HG03354 (cell line): ENCODE measurements around the gene TMEM232.

ENCODE experiments used
- ATAC-seq: cut with Tn5 transposase; IDR thresholded peaks from one replicate; pipeline ENCODE4 v1.9.1; 2021; ENCODE audit warnings: mild to moderate bottlenecking; ENCODE audit not compliant: unreplicated experiment, poor library complexity, severe bottlenecking

TMEM232 gene

GRCh38 chr5:110638970-110639902 is 87.2 kb downstream of the TMEM232 start:
- ATAC-seq: no peak

GRCh38 chr5:110634475-110634874 is 92.0 kb downstream of the TMEM232 start:
- no peak for ATAC-seq

- no peak for ATAC-seq
Observed at GRCh38 chr5:110631236-110631635, 95.2 kb downstream of the TMEM232 start.

- no peak for ATAC-seq
Observed at GRCh38 chr5:110630350-110630749, 96.1 kb downstream of the TMEM232 start.

GRCh38 chr5:110625376-110625999 is 101.0 kb downstream of the TMEM232 start:
- ATAC-seq: no peak

GRCh38 chr5:110623874-110624273 is 102.6 kb downstream of the TMEM232 start:
- no peak for ATAC-seq

GRCh38 chr5:110618941-110619340 is 107.5 kb downstream of the TMEM232 start:
- no peak for ATAC-seq

- no peak for ATAC-seq
Observed at GRCh38 chr5:110616009-110616408, 110.5 kb downstream of the TMEM232 start.

GRCh38 chr5:110612794-110613247 is 113.7 kb downstream of the TMEM232 start:
- ATAC-seq: no peak

GRCh38 chr5:110611817-110612216 is 114.7 kb downstream of the TMEM232 start:
- ATAC-seq: no peak

- ATAC-seq: no peak
Observed at GRCh38 chr5:110594866-110595265, 131.6 kb downstream of the TMEM232 start.

GRCh38 chr5:110590187-110590586 is 136.3 kb downstream of the TMEM232 start:
- ATAC-seq: peak; percentile 72

GRCh38 chr5:110588286-110588980 is 138.0 kb downstream of the TMEM232 start:
- no peak for ATAC-seq

- no peak for ATAC-seq
Observed at GRCh38 chr5:110580625-110581024, 145.8 kb downstream of the TMEM232 start.

GRCh38 chr5:110572729-110573128 is 153.7 kb downstream of the TMEM232 start:
- ATAC-seq: no peak

- no peak for ATAC-seq
Observed at GRCh38 chr5:110562191-110562590, 164.3 kb downstream of the TMEM232 start.

- ATAC-seq: no peak
Observed at GRCh38 chr5:110561510-110561909, 165.0 kb downstream of the TMEM232 start.

- no peak for ATAC-seq
Observed at GRCh38 chr5:110549301-110549700, 177.2 kb downstream of the TMEM232 start.

GRCh38 chr5:110548171-110548570 is 178.3 kb downstream of the TMEM232 start:
- ATAC-seq: no peak

GRCh38 chr5:110547495-110547894 is 179.0 kb downstream of the TMEM232 start:
- no peak for ATAC-seq
